HG03066 (cell line): ENCODE data around the gene PANK1.
"Not testable (repeated sequence)": the region's sequence is repeated elsewhere in the genome, so short reads cannot be mapped to it uniquely, and the experiment has no call there.

Experiments used
- ATAC-seq: cut with Tn5 transposase; IDR thresholded peaks from one replicate; pipeline ENCODE4 v1.9.1; 2021; ENCODE audit warnings: low read depth; ENCODE audit not compliant: unreplicated experiment

PANK1 gene

GRCh38 chr10:89622151-89622550 is 22.9 kb downstream of the PANK1 start:
- ATAC-seq, result no peak

GRCh38 chr10:89621438-89621837 is 23.6 kb downstream of the PANK1 start:
- no peak for ATAC-seq

GRCh38 chr10:89620296-89620695 is 24.7 kb downstream of the PANK1 start:
- ATAC-seq, result not testable (repeated sequence)

- no peak for ATAC-seq
These were observed 29.2 kb downstream of the PANK1 start for GRCh38 chr10:89615824-89616223.

- ATAC-seq, result no peak
These were observed 29.9 kb downstream of the PANK1 start for GRCh38 chr10:89615112-89615511.

- ATAC-seq, result no peak
These were observed 31.5 kb downstream of the PANK1 start for GRCh38 chr10:89613582-89613981.

GRCh38 chr10:89611282-89611681 is 33.8 kb downstream of the PANK1 start:
- ATAC-seq, result no peak

- ATAC-seq, result peak; percentile 97
These were observed 35.2 kb downstream of the PANK1 start for GRCh38 chr10:89609833-89610346.

- ATAC-seq, result no peak
These were observed 40.8 kb downstream of the PANK1 start for GRCh38 chr10:89604200-89604599.

GRCh38 chr10:89602919-89603318 is 42.1 kb downstream of the PANK1 start:
- no peak for ATAC-seq

GRCh38 chr10:89601728-89602361 is 43.2 kb downstream of the PANK1 start:
- no peak for ATAC-seq

GRCh38 chr10:89600041-89600440 is 45.0 kb downstream of the PANK1 start:
- ATAC-seq, result no peak

GRCh38 chr10:89593043-89593442 is 52.0 kb downstream of the PANK1 start:
- ATAC-seq, result no peak

GRCh38 chr10:89592539-89592938 is 52.5 kb downstream of the PANK1 start:
- ATAC-seq, result no peak

GRCh38 chr10:89591796-89592271 is 53.2 kb downstream of the PANK1 start:
- ATAC-seq, result no peak

GRCh38 chr10:89591111-89591795 is 53.8 kb downstream of the PANK1 start:
- no peak for ATAC-seq

GRCh38 chr10:89590326-89590725 is 54.7 kb downstream of the PANK1 start:
- ATAC-seq, result no peak

- no peak for ATAC-seq
These were observed 55.8 kb downstream of the PANK1 start for GRCh38 chr10:89589101-89589720.

GRCh38 chr10:89588671-89589070 is 56.4 kb downstream of the PANK1 start:
- no peak for ATAC-seq

GRCh38 chr10:89582022-89582421 is 63.0 kb downstream of the PANK1 start:
- no peak for ATAC-seq

GRCh38 chr10:89580243-89580642 is 64.8 kb downstream of the PANK1 start:
- ATAC-seq, result no peak

GRCh38 chr10:89576696-89577095 is 68.3 kb downstream of the PANK1 start:
- ATAC-seq, result no peak
